ENCODE data around the gene ISYNA1.

Gene ISYNA1

GRCh38 chr19:18442941-18443340, 5.0 kb upstream of the ISYNA1 start:
- no peak for DNase-seq

- DNase-seq, result no peak
These were observed 4.2 kb upstream of the ISYNA1 start for GRCh38 chr19:18441804-18442788.

GRCh38 chr19:18440936-18441803, 3.2 kb upstream of the ISYNA1 start:
- no peak for DNase-seq

- peak; percentile 40 for DNase-seq
These were observed 2.5 kb upstream of the ISYNA1 start for GRCh38 chr19:18440415-18440877.

GRCh38 chr19:18439910-18440237, 1.9 kb upstream of the ISYNA1 start:
- DNase-seq, result no peak

GRCh38 chr19:18439025-18439909, 1.3 kb upstream of the ISYNA1 start:
- DNase-seq, result no peak

GRCh38 chr19:18438331-18439024, 545 bp upstream of the ISYNA1 start:
- DNase-seq, result no peak

GRCh38 chr19:18436671-18437490, 1.1 kb downstream of the ISYNA1 start:
- DNase-seq, result peak; percentile 74

GRCh38 chr19:18435842-18436670, 1.9 kb downstream of the ISYNA1 start:
- DNase-seq, result no peak

GRCh38 chr19:18435178-18435841, 2.6 kb downstream of the ISYNA1 start:
- DNase-seq, result no peak

- DNase-seq, result no peak
These were observed 3.3 kb downstream of the ISYNA1 start for GRCh38 chr19:18434411-18435175.

- no peak for DNase-seq
These were observed 4.1 kb downstream of the ISYNA1 start for GRCh38 chr19:18433735-18434398.

GRCh38 chr19:18433015-18433691, 4.8 kb downstream of the ISYNA1 start:
- DNase-seq, result no peak

- no peak for DNase-seq
These were observed 5.5 kb downstream of the ISYNA1 start for GRCh38 chr19:18432275-18433014.

GRCh38 chr19:18431351-18432197, 6.4 kb downstream of the ISYNA1 start:
- DNase-seq, result no peak

Data from activated naive CD4-positive, alpha-beta T cell treated with Interleukin-2 at 50 U/mL for 16 hours (primary cell).